T-helper 1 cell treated with Interleukin-12 subunit alpha and Interleukin-12 subunit beta and Interleukin-4 antibody, amounts not matched to agents 30 μg/mL and 1 μg/mL, for 36 hours (primary cell): ENCODE results near the gene TES.
"Not testable (repeated sequence)": the region's sequence is repeated elsewhere in the genome, so short reads cannot be mapped to it uniquely, and the experiment has no call there.

Experiments used
- H3K27ac Mint-ChIP-seq: one replicate; pipeline ENCODE4 v1.8.0; 2021; ENCODE audit warnings: mild to moderate bottlenecking, mixed read lengths
- H3K27me3 Mint-ChIP-seq: one replicate; pipeline ENCODE4 v1.8.0; 2021; ENCODE audit warnings: low read depth, mixed read lengths
- H3K36me3 Mint-ChIP-seq: one replicate; pipeline ENCODE4 v1.8.0; 2021; ENCODE audit warnings: low read depth, mixed read lengths
- H3K4me1 Mint-ChIP-seq: one replicate; pipeline ENCODE4 v1.8.0; 2021; ENCODE audit warnings: low read depth, mixed read lengths
- H3K4me3 Mint-ChIP-seq: one replicate; pipeline ENCODE4 v1.8.0; 2021; ENCODE audit warnings: mild to moderate bottlenecking, moderate library complexity, mixed read lengths
- H3K9me3 Mint-ChIP-seq: one replicate; pipeline ENCODE4 v1.8.0; 2021; ENCODE audit warnings: mixed read lengths

The TES gene

GRCh38 chr7:116285252-116285651, 74.9 kb downstream of the TES start:
- H3K27ac Mint-ChIP-seq, result no peak overlapping the region

GRCh38 chr7:116290740-116291139, 80.4 kb downstream of the TES start:
- Mint-ChIP-seq H3K36me3 (no peaks in the 10 kb centered on the region), H3K27ac (no peak overlapping the region), H3K27me3 (peaks cover 3% of the 10 kb centered on the region), H3K9me3 (no peaks in the 10 kb centered on the region), H3K4me1 (no peaks in the 10 kb centered on the region), H3K4me3 (no peak overlapping the region)

More at GRCh38 chr7:116285252-116285651, 74.9 kb downstream of the TES start:
- H3K36me3 Mint-ChIP-seq, result no peaks in the 10 kb centered on the region
- H3K4me1 Mint-ChIP-seq, result no peaks in the 10 kb centered on the region
- no peaks in the 10 kb centered on the region for H3K9me3 Mint-ChIP-seq
- H3K27me3 Mint-ChIP-seq, result peaks cover 6% of the 10 kb centered on the region
- H3K4me3 Mint-ChIP-seq, result no peak overlapping the region

- H3K9me3 Mint-ChIP-seq, result no peaks in the 10 kb centered on the region
- H3K4me3 Mint-ChIP-seq, result no peak overlapping the region
- peaks cover 3% of the 10 kb centered on the region for H3K27me3 Mint-ChIP-seq
Measured at GRCh38 chr7:116291937-116292336, 81.6 kb downstream of the TES start.

GRCh38 chr7:116292381-116292780, 82.0 kb downstream of the TES start:
- Mint-ChIP-seq H3K27ac (no peak overlapping the region), H3K4me1 (no peaks in the 10 kb centered on the region), H3K4me3 (no peak overlapping the region), H3K9me3 (no peaks in the 10 kb centered on the region), H3K36me3 (no peaks in the 10 kb centered on the region), H3K27me3 (peaks cover 3% of the 10 kb centered on the region)

More at GRCh38 chr7:116291937-116292336, 81.6 kb downstream of the TES start:
- H3K27ac Mint-ChIP-seq, result no peak overlapping the region
- no peaks in the 10 kb centered on the region for H3K4me1 Mint-ChIP-seq
- H3K36me3 Mint-ChIP-seq, result no peaks in the 10 kb centered on the region

- Mint-ChIP-seq H3K9me3 (no peaks in the 10 kb centered on the region), H3K27me3 (peaks cover 6% of the 10 kb centered on the region), H3K36me3 (no peaks in the 10 kb centered on the region), H3K4me1 (no peaks in the 10 kb centered on the region), H3K4me3 (no peak overlapping the region), H3K27ac (no peak overlapping the region)
Measured at GRCh38 chr7:116293139-116293538, 82.8 kb downstream of the TES start.

- no peaks in the 10 kb centered on the region for H3K36me3 Mint-ChIP-seq
- H3K4me3 Mint-ChIP-seq, result no peak overlapping the region
- no peak overlapping the region for H3K27ac Mint-ChIP-seq
- H3K9me3 Mint-ChIP-seq, result no peaks in the 10 kb centered on the region
- H3K4me1 Mint-ChIP-seq, result no peaks in the 10 kb centered on the region
- peaks cover 11% of the 10 kb centered on the region for H3K27me3 Mint-ChIP-seq
Measured at GRCh38 chr7:116293633-116294032, 83.3 kb downstream of the TES start.

GRCh38 chr7:116295903-116296302, 85.6 kb downstream of the TES start:
- H3K4me3 Mint-ChIP-seq, H3K36me3 Mint-ChIP-seq, H3K4me1 Mint-ChIP-seq, H3K27ac Mint-ChIP-seq, H3K9me3 Mint-ChIP-seq: not testable (repeated sequence)
- peaks cover 11% of the 10 kb centered on the region for H3K27me3 Mint-ChIP-seq

- H3K27ac Mint-ChIP-seq, result no peak overlapping the region
- no peaks in the 10 kb centered on the region for H3K36me3 Mint-ChIP-seq
- H3K9me3 Mint-ChIP-seq, result no peaks in the 10 kb centered on the region
- H3K4me3 Mint-ChIP-seq, result no peak overlapping the region
- H3K4me1 Mint-ChIP-seq, result no peaks in the 10 kb centered on the region
- H3K27me3 Mint-ChIP-seq, result peaks cover 9% of the 10 kb centered on the region
Measured at GRCh38 chr7:116298055-116298454, 87.7 kb downstream of the TES start.

GRCh38 chr7:116298576-116298975, 88.2 kb downstream of the TES start:
- no peak overlapping the region for H3K27ac Mint-ChIP-seq
- no peak overlapping the region for H3K4me3 Mint-ChIP-seq
- peaks cover 9% of the 10 kb centered on the region for H3K27me3 Mint-ChIP-seq
- no peaks in the 10 kb centered on the region for H3K4me1 Mint-ChIP-seq
- H3K9me3 Mint-ChIP-seq, result no peaks in the 10 kb centered on the region
- no peaks in the 10 kb centered on the region for H3K36me3 Mint-ChIP-seq

- no peaks in the 10 kb centered on the region for H3K4me1 Mint-ChIP-seq
- H3K36me3 Mint-ChIP-seq, result no peaks in the 10 kb centered on the region
- no peak overlapping the region for H3K27ac Mint-ChIP-seq
- H3K4me3 Mint-ChIP-seq, result no peak overlapping the region
- H3K27me3 Mint-ChIP-seq, result peaks cover 4% of the 10 kb centered on the region
- H3K9me3 Mint-ChIP-seq, result no peaks in the 10 kb centered on the region
Measured at GRCh38 chr7:116305485-116306408, 95.4 kb downstream of the TES start.

- H3K27me3 Mint-ChIP-seq, result peaks cover 4% of the 10 kb centered on the region
- no peak overlapping the region for H3K4me3 Mint-ChIP-seq
- no peaks in the 10 kb centered on the region for H3K9me3 Mint-ChIP-seq
- no peak overlapping the region for H3K27ac Mint-ChIP-seq
- H3K4me1 Mint-ChIP-seq, result no peaks in the 10 kb centered on the region
- H3K36me3 Mint-ChIP-seq, result no peaks in the 10 kb centered on the region
Measured at GRCh38 chr7:116306409-116307048, 96.2 kb downstream of the TES start.

- H3K9me3 Mint-ChIP-seq, result no peaks in the 10 kb centered on the region
- no peak overlapping the region for H3K27ac Mint-ChIP-seq
- H3K4me3 Mint-ChIP-seq, result no peak overlapping the region
- no peaks in the 10 kb centered on the region for H3K4me1 Mint-ChIP-seq
- no peaks in the 10 kb centered on the region for H3K36me3 Mint-ChIP-seq
- peaks cover 4% of the 10 kb centered on the region for H3K27me3 Mint-ChIP-seq
Measured at GRCh38 chr7:116307253-116307652, 96.9 kb downstream of the TES start.
